GM12878 (cell line): ENCODE data around the gene TMEM144. TPM values are rescaled to one million over a fixed set of nuclear protein-coding genes. Genes with fewer than 3 reads are reported as not detected.

Experiments used
- ATAC-seq: fragments of 200-7000 bp; cut with Tn5 transposase; 3 replicates; pipeline ENCODE4 v1.9.1; 2020; ENCODE audit warnings: mild to moderate bottlenecking, moderate library complexity
- BruUV-seq: library from RNA; stranded (reverse); fragments of 400-500 nt; replicated peaks from 2 replicates; lab custom pipeline; 2021; lab: Mats Ljungman, UMichigan
- CTCF ChIA-PET: fragments of 300-600 bp; sonication (Branson Sonifier 250); formaldehyde crosslinking; extraction: SDS; loops from one replicate; lab custom pipeline; 2021; ENCODE audit warnings: inconsistent platforms; lab: Yijun Ruan, JAX
- POLR2A ChIA-PET: fragments of 350-600 bp; formaldehyde crosslinking; extraction: SDS; loops from one replicate; lab custom pipeline; 2021; ENCODE audit warnings: inconsistent platforms; lab: Charles Lee
- RAD21 ChIA-PET: fragments of 300-600 bp; sonication (Branson Sonifier 250); formaldehyde crosslinking; loops from one replicate; lab custom pipeline; 2023; ENCODE audit warnings: antibody characterized with exemption; ENCODE audit not compliant: unreplicated experiment; lab: Charles Lee
- SMC1A ChIA-PET: fragments of 300-600 bp; sonication (Branson Sonifier 250); formaldehyde crosslinking; loops from one replicate; lab custom pipeline; 2023; ENCODE audit not compliant: unreplicated experiment, uncharacterized antibody; lab: Charles Lee
- DNase-seq: peaks from one replicate; pipeline ENCODE4 v3.0.0-alpha.2; 2011; ENCODE audit warnings: low read depth, low spot score
- FAIRE-seq: peaks from 3 replicates; lab custom pipeline; 2011; peaks lifted over from hg19 to GRCh38; lab: Jason Lieb, UNC
- H2AFZ ChIP-seq: 2 replicates; pipeline ENCODE4 v1.6.0; 2011; ENCODE audit warnings: low read depth, low read length, control low read depth; ENCODE audit not compliant: control insufficient read depth
- H3K27ac ChIP-seq: 2 replicates; pipeline ENCODE4 v1.5.1; 2011; ENCODE audit warnings: control low read depth; ENCODE audit not compliant: control insufficient read depth, insufficient read depth
- H3K27me3 ChIP-seq, 2 experiments: replicated peaks in 1 of 2; 2 replicates each; pipeline versions ENCODE4 v1.6.0 to v1.6.1; 2011; ENCODE audit warnings: low read length in 1 of 2; ENCODE audit not compliant: control insufficient read depth in 2 of 2, insufficient read depth in 2 of 2
- H3K36me3 ChIP-seq, 2 experiments: 2 replicates each; pipeline ENCODE4 v1.5.1; 2011; ENCODE audit warnings: low read length in 1 of 2; ENCODE audit not compliant: control insufficient read depth in 2 of 2, insufficient read depth in 2 of 2
- H3K4me1 ChIP-seq: 2 replicates; pipeline ENCODE4 v1.6.1; 2011; ENCODE audit warnings: mild to moderate bottlenecking, low read length, moderate library complexity, mixed read lengths; ENCODE audit not compliant: control insufficient read depth, insufficient read depth
- H3K4me2 ChIP-seq: 2 replicates; pipeline ENCODE4 v1.6.0; 2011; ENCODE audit warnings: control low read depth; ENCODE audit not compliant: control insufficient read depth, insufficient read depth
- H3K4me3 ChIP-seq: fragments of 200-600 bp; sonication (generic); 2 replicates; pipeline ENCODE4 v1.5.1; 2016
- H3K79me2 ChIP-seq: 2 replicates; pipeline ENCODE4 v1.6.0; 2011; ENCODE audit warnings: low read length; ENCODE audit not compliant: control insufficient read depth, insufficient read depth
- H3K9ac ChIP-seq: 2 replicates; pipeline ENCODE4 v1.8.0; 2011; ENCODE audit warnings: low read length, control low read depth, mixed read lengths; ENCODE audit not compliant: control insufficient read depth, insufficient read depth
- H3K9me3 ChIP-seq: replicated peaks from 3 replicates; pipeline ENCODE4 v1.5.1; 2011; ENCODE audit warnings: mild to moderate bottlenecking, low read length; ENCODE audit not compliant: control insufficient read depth, insufficient read depth
- H4K20me1 ChIP-seq: 2 replicates; pipeline ENCODE4 v1.6.0; 2011; ENCODE audit not compliant: control insufficient read depth, insufficient read depth
- BCL3 ChIP-seq: IDR thresholded peaks from 2 replicates; pipeline ENCODE4 v1.6.1; 2011; ENCODE audit warnings: borderline replicate concordance, low read depth, mild to moderate bottlenecking, moderate library complexity, low read length; ENCODE audit not compliant: insufficient read depth, poor library complexity, severe bottlenecking
- CBFB ChIP-seq: IDR thresholded peaks from 2 replicates; pipeline ENCODE4 v1.6.1; 2016; ENCODE audit warnings: antibody characterized with exemption, low read depth
- EED ChIP-seq: sonication (generic); IDR thresholded peaks from 2 replicates; pipeline ENCODE4 v1.6.1; 2016; ENCODE audit warnings: antibody characterized with exemption, low read depth
- EGR1 ChIP-seq, 2 experiments: IDR thresholded peaks; 1 replicate in 1 of 2; 2 replicates in 1 of 2; pipeline ENCODE4 v1.6.1; 2011 to 2012; ENCODE audit warnings: low read depth in 2 of 2, low read length in 2 of 2, borderline replicate concordance in 1 of 2, mild to moderate bottlenecking in 1 of 2, moderate library complexity in 1 of 2
- HDAC6 ChIP-seq: fragments of 200-600 bp; sonication (generic); IDR thresholded peaks from one replicate; pipeline ENCODE4 v1.8.0; 2017; ENCODE audit warnings: antibody characterized with exemption; ENCODE audit not compliant: unreplicated experiment
- IRF3 ChIP-seq: fragments of 450-650 bp; IDR thresholded peaks from 2 replicates; pipeline ENCODE4 v1.6.1; 2014; ENCODE audit warnings: mild to moderate bottlenecking
- MXI1 ChIP-seq: fragments of 150-350 bp; IDR thresholded peaks from 2 replicates; pipeline ENCODE4 v1.6.1; 2011; ENCODE audit warnings: low read depth, mild to moderate bottlenecking, inconsistent platforms, low read length, improper control_type of control experiment
- NBN ChIP-seq: fragments of 450-650 bp; IDR thresholded peaks from 2 replicates; pipeline ENCODE4 v1.6.1; 2016
- RUNX3 ChIP-seq: IDR thresholded peaks from 2 replicates; pipeline ENCODE4 v1.6.1; 2012; ENCODE audit warnings: low read length, inconsistent platforms
- ZNF207 ChIP-seq: fragments of 450-650 bp; IDR thresholded peaks from 2 replicates; pipeline ENCODE4 v1.6.1; 2014; ENCODE audit warnings: antibody characterized with exemption, mild to moderate bottlenecking, borderline replicate concordance
- in situ Hi-C: fragments of 300-500 bp; cut with MboI; formaldehyde crosslinking; loops from 9 replicates; pipeline ENCODE4 v1.14.3; 2018; ENCODE audit warnings: mixed read lengths
- intact Hi-C: fragments of 100-400 bp; cut with micrococcal nuclease; formaldehyde crosslinking; loops from one replicate; pipeline ENCODE4 v1.14.2; 2022; ENCODE audit not compliant: unreplicated experiment
- polyA plus RNA-seq, 11 experiments: library from polyadenylated mRNA; depleted of rRNA in 4 of 11; unstranded in 6 of 11; stranded (reverse) in 5 of 11; fragments of >200 nt; fragmentation: Nextera tagmentation in 4 of 11; fragmentation: Illumina TruSeq in 1 of 11; extraction: Ambion mirVana in 4 of 11; extraction: Trizol in 1 of 11; gene quantifications; 1 replicate in 1 of 11; 2 replicates in 10 of 11; pipeline versions ENCODE4 v1.2.1 to v1.2.3, GENCODE V29; 2011 to 2016; ENCODE audit warnings: inconsistent platforms in 2 of 11, missing spikeins in 2 of 11, low read depth in 1 of 11
- total RNA-seq, 4 experiments: library from RNA; depleted of rRNA in 3 of 4; stranded (reverse); fragments of >200 nt in 3 of 4; fragmentation: Illumina TruSeq in 1 of 4; extraction: Trizol in 1 of 4; gene quantifications; 2 replicates each; pipeline versions ENCODE4 v1.2.1 to v1.2.3, GENCODE V29; 2013 to 2021

The TMEM144 gene
- total and polyA plus RNA-seq, 10 of the 15 experiments (the other 5 are each of a cell fraction or from before 2014, with no cell fraction given): 0.08 to 1.8 (median 1.4) TPM

- ChIA-PET CTCF (interaction anchor here (1.3 kb wide), 1 partner anchor 12 kb away, joined by 3 read pairs; no protein-coding TSS in a partner anchor), POLR2A (no interaction called here)
These were observed 32.8 kb downstream of the TMEM144 start for GRCh38 chr4:158243071-158243470.

More at GRCh38 chr4:158243071-158243470, 32.8 kb downstream of the TMEM144 start:
- FAIRE-seq: no peak
- H3K4me3 ChIP-seq: no peak overlapping the region
- no peak for DNase-seq
- no peak overlapping the region for H3K27ac ChIP-seq
- H3K9ac ChIP-seq: no peak overlapping the region
- SMC1A ChIA-PET: interaction anchor here (0.6 to 1.2 kb wide), 3 partner anchors 13 to 427 kb away, joined by 3 to 4 read pairs (median 3); no protein-coding TSS in a partner anchor
- no peak overlapping the region for H2AFZ ChIP-seq
- no TSS peak for BruUV-seq
- no peaks in the 10 kb centered on the region for H3K36me3 ChIP-seq
- H3K27me3 ChIP-seq: no peaks in the 10 kb centered on the region
- no peaks in the 10 kb centered on the region for H3K79me2 ChIP-seq
- RAD21 ChIA-PET: no interaction called here
- TF ChIP-seq HDAC6 (no peak), CBFB (no peak), MXI1 (no peak), BCL3 (no peak), EGR1 (IDR thresholded peaks at IDR 0.05; ENCODE audit: borderline replicate concordance in 1 of 2, low read depth in 2 of 2, low read length in 2 of 2) (no peak), EED (no peak), ZNF207 (no peak), RUNX3 (no peak), NBN (no peak), IRF3 (no peak)
- no peaks in the 10 kb centered on the region for H4K20me1 ChIP-seq
- no peak for ATAC-seq
- intact Hi-C loops: no loop called here
- H3K4me2 ChIP-seq: no peak overlapping the region
- no peaks in the 10 kb centered on the region for H3K4me1 ChIP-seq
- in situ Hi-C loops: no loop called here
- no peaks in the 10 kb centered on the region for H3K9me3 ChIP-seq
